Kidney epithelial cell (primary cell): Measurements from ENCODE around the gene CDK12. TPM values are rescaled to one million over a fixed set of nuclear protein-coding genes. Genes with fewer than 3 reads are reported as not detected.
"Not testable (repeated sequence)": the region's sequence is repeated elsewhere in the genome, so short reads cannot be mapped to it uniquely, and the experiment has no call there.

Experiments used
- DNase-seq: peaks from one replicate; pipeline ENCODE4 v3.0.0-alpha.2; 2010; ENCODE audit warnings: low read depth
- H3K27me3 ChIP-seq: 2 replicates; pipeline ENCODE4 v1.6.0; 2011; ENCODE audit warnings: low read length; ENCODE audit not compliant: control insufficient read depth, insufficient read depth
- H3K36me3 ChIP-seq: 2 replicates; pipeline ENCODE4 v1.5.1; 2011; ENCODE audit warnings: low read length; ENCODE audit not compliant: control insufficient read depth, insufficient read depth
- H3K4me3 ChIP-seq: 2 replicates; pipeline ENCODE4 v1.5.1; 2011; ENCODE audit warnings: low read depth, mild to moderate bottlenecking, control low read depth, low read length
- CTCF ChIP-seq: IDR thresholded peaks from 2 replicates; pipeline ENCODE4 v1.5.1; 2011; ENCODE audit warnings: mild to moderate bottlenecking, moderate library complexity, low read length, control low read depth, inconsistent platforms; ENCODE audit not compliant: insufficient read depth, poor library complexity, severe bottlenecking
- total RNA-seq: library from RNA; depleted of rRNA; stranded (reverse); fragments of >200 nt; gene quantifications from 2 replicates; pipeline ENCODE4 v1.2.3, GENCODE V29; 2015

The CDK12 gene
- total RNA-seq, 1 donor from 2014 or later: 34.2 TPM

GRCh38 chr17:39473310-39473709 lies 12.0 kb downstream of the CDK12 start:
- H3K36me3 ChIP-seq: peaks cover 3% of the 10 kb centered on the region
- no peaks in the 10 kb centered on the region for H3K27me3 ChIP-seq
- no peak for DNase-seq
- no peak for TF ChIP-seq CTCF
- H3K4me3 ChIP-seq: no peak overlapping the region

- DNase-seq, H3K36me3 ChIP-seq, H3K27me3 ChIP-seq, H3K4me3 ChIP-seq: not testable (repeated sequence)
Measured at GRCh38 chr17:39479631-39480030, 18.3 kb downstream of the CDK12 start.

GRCh38 chr17:39483506-39483905 lies 22.2 kb downstream of the CDK12 start:
- Histone ChIP-seq H3K27me3 (no peaks in the 10 kb centered on the region), H3K36me3 (no peaks in the 10 kb centered on the region), H3K4me3 (no peak overlapping the region)
- no peak for DNase-seq
- TF ChIP-seq CTCF: no peak

- Histone ChIP-seq H3K4me3 (no peak overlapping the region), H3K36me3 (no peaks in the 10 kb centered on the region), H3K27me3 (no peaks in the 10 kb centered on the region)
- no peak for DNase-seq
- TF ChIP-seq CTCF: no peak
Measured at GRCh38 chr17:39484178-39484577, 22.9 kb downstream of the CDK12 start.

GRCh38 chr17:39485555-39485954 lies 24.3 kb downstream of the CDK12 start:
- peak; percentile 92 for DNase-seq
- H3K36me3 ChIP-seq: no peaks in the 10 kb centered on the region
- H3K27me3 ChIP-seq: no peaks in the 10 kb centered on the region
- H3K4me3 ChIP-seq: no peak overlapping the region
- no peak for TF ChIP-seq CTCF

GRCh38 chr17:39486242-39486641 lies 25.0 kb downstream of the CDK12 start:
- Histone ChIP-seq H3K36me3 (no peaks in the 10 kb centered on the region), H3K4me3 (no peak overlapping the region), H3K27me3 (no peaks in the 10 kb centered on the region)
- no peak for TF ChIP-seq CTCF
- DNase-seq: no peak

- not testable (repeated sequence) for H3K36me3 ChIP-seq, H3K4me3 ChIP-seq, DNase-seq, H3K27me3 ChIP-seq
Measured at GRCh38 chr17:39487490-39487889, 26.2 kb downstream of the CDK12 start.
